ENCODE measurements around the gene EDIL3.
"Not testable (repeated sequence)": the region's sequence is repeated elsewhere in the genome, so short reads cannot be mapped to it uniquely, and the experiment has no call there.

The EDIL3 gene

GRCh38 chr5:84063041-84063440 is 321.6 kb downstream of the EDIL3 start:
- DNase-seq (ENCODE audit: low read depth, low spot score), result no peak

DNA sequence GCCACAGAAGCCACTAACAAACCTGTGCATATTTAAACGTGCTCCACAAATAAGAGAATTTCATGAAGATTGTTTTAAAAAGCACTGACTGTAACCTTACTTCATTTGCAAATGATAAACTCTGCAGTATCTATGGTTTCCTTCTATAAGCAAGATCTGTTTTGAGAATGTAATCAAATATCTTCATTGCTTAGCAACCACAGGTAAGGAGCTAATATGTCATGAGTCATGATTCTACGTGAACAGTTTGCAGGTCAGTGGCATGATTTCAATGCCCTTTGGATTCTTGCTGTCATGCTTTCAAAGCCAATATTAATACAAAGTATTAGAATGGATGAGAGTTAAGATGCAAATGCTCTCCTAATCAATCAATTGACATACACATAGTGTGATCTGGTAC is 325.0 kb downstream of the EDIL3 start:
- no peak for DNase-seq (ENCODE audit: low read depth, low spot score)

GRCh38 chr5:84058561-84058960 is 326.1 kb downstream of the EDIL3 start:
- DNase-seq (ENCODE audit: low read depth, low spot score), result no peak

- DNase-seq (ENCODE audit: low read depth, low spot score), result no peak
Observed at GRCh38 chr5:84057211-84057610, 327.5 kb downstream of the EDIL3 start.

DNA sequence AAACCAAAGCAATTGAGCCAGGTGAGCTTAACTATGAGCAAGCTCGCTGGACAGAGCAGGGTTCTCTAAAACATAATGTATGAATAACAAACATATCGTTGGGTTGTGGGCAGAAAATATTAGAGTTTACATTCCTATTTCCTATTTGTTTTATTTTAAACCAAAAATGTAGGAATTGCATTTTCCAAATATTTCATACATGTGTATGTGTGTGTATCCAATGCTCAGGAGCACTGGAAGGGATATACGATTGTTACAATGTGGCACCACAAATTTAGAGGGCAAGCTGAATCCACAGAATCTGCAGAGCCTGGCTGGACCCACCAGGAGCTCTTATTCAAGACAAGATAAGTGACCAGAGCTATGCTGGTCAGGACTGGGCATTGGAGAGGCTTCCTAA is 338.7 kb downstream of the EDIL3 start:
- no peak for DNase-seq (ENCODE audit: low read depth, low spot score)

DNA sequence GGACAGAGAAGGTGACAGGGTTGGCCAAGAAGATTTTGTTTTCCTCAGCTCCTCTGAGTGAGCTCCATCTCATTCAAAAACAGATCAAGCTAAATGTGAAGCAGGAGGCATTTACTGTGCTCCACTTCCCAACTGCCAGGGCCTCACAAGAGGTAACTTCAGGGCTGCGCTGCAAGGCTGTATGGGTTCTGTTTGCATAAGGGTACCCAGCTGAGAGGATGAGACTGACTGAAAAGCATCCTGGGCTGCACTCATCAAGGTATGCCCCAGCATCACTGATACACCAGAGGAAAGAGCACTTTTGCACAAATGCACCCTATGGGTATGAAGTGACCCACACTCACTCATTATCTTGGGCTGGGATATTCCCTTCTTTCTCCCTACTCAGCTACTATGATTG is 347.8 kb downstream of the EDIL3 start:
- no peak for DNase-seq (ENCODE audit: low read depth, low spot score)

GRCh38 chr5:84032324-84032723 is 352.4 kb downstream of the EDIL3 start:
- DNase-seq (ENCODE audit: low read depth, low spot score), result no peak

DNA sequence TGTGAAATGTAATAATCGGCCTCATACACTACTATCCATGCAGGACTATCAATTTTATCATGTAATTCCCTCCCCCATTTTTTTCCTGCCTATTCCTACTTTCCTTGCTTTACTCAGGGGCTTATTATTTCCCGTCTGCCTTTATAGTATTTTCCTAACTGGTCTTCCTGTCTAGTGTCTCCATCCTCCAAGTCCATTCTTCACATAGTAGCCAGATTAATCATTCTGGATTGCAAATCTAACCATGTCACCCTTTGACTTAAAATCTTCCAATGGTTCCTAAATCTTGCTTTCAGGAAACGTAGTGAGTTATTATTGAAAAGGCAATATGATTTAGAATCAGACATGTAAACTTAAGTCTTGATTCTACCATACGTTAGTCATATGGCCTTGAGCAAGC is 356.6 kb downstream of the EDIL3 start:
- no peak for DNase-seq (ENCODE audit: low read depth, low spot score)

GRCh38 chr5:84018521-84018920 is 366.2 kb downstream of the EDIL3 start:
- not testable (repeated sequence) for DNase-seq (ENCODE audit: low read depth, low spot score)

DNA sequence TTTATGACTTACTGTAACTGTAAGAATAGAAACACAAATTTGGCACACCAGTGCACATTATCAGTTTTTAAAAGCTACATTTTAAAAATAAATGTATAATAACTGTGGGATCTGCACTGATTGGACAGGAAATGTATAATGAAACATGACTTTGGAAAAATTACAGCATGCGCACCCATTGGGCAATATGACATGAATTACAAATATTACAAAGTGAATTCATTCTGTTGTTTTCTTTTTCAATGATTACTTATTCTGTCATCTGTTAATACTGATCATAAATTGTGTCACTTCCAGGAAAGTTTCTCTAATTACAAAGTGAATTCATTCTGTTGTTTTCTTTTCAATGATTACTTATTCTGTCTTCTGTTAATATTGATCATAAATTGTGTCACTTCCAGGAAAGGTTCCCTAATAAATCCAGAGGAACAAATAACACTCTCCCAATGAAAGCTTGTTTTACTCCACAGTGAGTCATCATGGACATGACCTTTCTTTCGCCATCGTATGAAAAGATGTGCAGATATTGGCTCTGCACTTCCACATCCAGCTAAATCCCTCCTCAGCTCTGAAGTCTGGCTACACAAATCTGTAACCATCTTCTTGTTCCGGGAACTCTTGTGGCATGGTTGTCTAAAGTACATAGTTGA is 367.0 kb downstream of the EDIL3 start:
- DNase-seq (ENCODE audit: low read depth, low spot score), result no peak

DNA sequence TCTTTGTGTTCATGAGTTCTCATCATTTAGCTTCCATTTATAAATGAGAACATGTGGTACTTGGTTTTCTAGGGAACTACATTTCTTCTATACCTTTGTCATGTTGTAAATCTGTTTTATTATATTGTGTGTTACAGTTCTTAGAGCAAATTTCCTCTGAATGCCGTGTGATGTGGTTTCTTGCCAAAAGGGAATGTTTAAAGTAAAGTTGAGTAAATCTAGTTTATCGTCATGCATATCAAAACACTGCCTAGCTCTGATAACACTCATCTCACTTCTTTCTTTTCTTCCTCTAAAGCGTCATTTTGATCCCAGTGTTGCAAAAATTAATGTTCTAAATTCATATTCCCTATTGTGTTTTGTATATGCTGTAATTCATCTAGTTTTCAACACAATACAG is 368.6 kb downstream of the EDIL3 start:
- DNase-seq (ENCODE audit: low read depth, low spot score), result no peak

DNA sequence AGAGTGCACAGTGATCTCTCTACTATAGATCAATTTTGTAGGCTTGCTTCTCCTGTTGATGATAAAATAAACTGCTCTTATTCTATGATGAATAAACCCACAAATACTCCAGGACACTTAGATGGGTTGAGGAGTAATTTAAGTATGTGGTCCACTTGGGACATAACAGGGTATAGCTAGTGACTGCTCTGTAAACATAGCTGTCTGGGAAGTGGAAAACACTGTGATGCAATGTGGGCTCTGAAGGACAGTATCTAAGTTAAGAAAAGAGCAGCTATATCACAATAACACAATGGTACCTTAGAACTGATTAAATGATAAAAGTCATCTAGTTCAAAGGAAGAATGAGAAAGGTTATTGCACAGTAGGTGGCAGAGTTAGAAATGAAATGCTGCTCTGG is 369.7 kb downstream of the EDIL3 start:
- no peak for DNase-seq (ENCODE audit: low read depth, low spot score)

GRCh38 chr5:83993803-83994202 is 390.9 kb downstream of the EDIL3 start:
- no peak for DNase-seq (ENCODE audit: low read depth, low spot score)

- no peak for DNase-seq (ENCODE audit: low read depth, low spot score)
Observed at GRCh38 chr5:83991566-83992224, 393.0 kb downstream of the EDIL3 start.

DNA sequence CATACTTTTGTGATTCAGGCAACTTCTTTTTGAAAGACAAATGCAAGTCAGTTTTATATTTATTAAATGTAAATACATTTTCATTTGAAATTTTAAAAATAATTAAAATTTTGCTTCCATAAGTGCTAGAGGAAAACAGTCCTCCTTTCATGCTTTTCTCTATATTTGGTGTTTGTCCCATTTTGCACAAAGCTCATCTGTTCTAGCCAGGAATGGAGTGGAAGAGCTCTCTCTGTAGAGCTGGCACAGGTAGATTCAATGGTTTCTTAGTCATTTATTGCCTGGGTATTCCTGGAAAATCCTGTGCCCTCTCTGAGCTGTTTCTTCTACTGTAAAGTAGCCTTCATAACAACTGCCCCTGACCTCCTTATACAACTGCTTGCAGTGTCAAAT is 396.4 kb downstream of the EDIL3 start:
- no peak for DNase-seq (ENCODE audit: low read depth, low spot score)

DNA sequence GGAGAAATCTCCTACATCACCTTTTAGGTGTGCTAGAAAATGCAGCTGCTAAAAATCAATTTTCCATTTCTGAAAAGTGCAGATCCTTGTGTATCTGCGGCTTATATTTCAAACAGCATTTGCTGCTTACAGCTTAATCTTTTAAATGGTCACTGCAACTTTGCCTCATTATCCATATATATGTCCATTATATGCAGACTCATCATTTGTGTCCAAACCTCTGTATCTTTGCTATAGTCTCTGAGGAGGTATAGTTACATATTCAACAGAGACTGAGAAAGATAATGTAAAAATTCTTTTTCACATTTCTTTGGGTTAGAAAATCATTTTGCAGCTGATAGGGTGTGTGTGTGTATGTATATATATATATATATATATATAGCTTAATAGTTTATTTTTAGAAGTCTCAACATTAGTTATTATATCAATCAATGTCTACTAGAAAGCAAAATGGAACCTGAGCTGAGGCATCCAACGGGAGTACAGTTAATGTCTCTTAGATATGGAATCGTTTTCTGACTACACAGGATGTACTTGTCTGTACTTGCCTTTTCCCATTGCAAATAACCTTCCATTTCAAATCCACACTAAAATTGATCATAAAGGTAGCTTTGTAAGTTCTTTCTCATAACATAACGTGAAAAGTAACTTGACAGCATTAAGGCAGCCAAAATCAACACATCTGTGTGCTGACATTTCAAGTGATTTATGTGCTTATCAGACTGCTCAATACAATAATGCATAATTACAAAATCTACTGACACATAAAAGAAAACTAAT is 397.0 kb downstream of the EDIL3 start:
- DNase-seq (ENCODE audit: low read depth, low spot score), result no peak

GRCh38 chr5:83983852-83984251 is 400.8 kb downstream of the EDIL3 start:
- DNase-seq (ENCODE audit: low read depth, low spot score), result no peak

GRCh38 chr5:83973925-83974815 is 410.5 kb downstream of the EDIL3 start:
- no peak for DNase-seq (ENCODE audit: low read depth, low spot score)

GRCh38 chr5:83972909-83973308 is 411.8 kb downstream of the EDIL3 start:
- no peak for DNase-seq (ENCODE audit: low read depth, low spot score)

- DNase-seq (ENCODE audit: low read depth, low spot score), result no peak
Observed at GRCh38 chr5:83972236-83972635, 412.4 kb downstream of the EDIL3 start.

- DNase-seq (ENCODE audit: low read depth, low spot score), result no peak
Observed at GRCh38 chr5:83967417-83967816, 417.3 kb downstream of the EDIL3 start.

DNA sequence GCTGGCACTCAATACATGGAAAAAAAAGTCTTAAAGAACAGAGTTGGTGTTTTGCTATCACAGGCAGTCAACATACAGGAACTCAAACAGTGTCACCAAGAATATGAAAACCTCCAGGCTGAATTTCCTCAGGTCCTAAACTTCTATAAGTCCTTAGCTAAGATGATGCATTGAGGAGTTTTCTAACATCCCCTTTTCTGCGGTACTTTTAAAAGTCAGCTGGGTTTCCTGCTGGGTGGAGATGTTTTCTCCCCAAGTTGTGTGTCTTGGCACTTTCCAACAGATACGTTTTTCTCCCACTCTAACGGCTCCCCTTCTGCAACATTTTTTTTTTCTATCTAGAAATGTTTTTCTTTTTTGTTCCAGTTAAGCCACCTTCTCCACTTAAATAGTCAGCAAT is 419.2 kb downstream of the EDIL3 start:
- peak; percentile 15 for DNase-seq (ENCODE audit: low read depth, low spot score)
